ENCODE data around the gene INPP4B. TPM values are rescaled to one million over a fixed set of nuclear protein-coding genes. Genes with fewer than 3 reads are reported as not detected.

Gene INPP4B
- total RNA-seq, 1 donor from 2014 or later, result 1.3 TPM

- DNase-seq (ENCODE audit: low read depth, low spot score), result no peak
These were observed 370.4 kb downstream of the INPP4B start for GRCh38 chr4:142475663-142476062.

GRCh38 chr4:142474398-142475087 lies 371.6 kb downstream of the INPP4B start:
- DNase-seq (ENCODE audit: low read depth, low spot score), result no peak

GRCh38 chr4:142473960-142474338 lies 372.2 kb downstream of the INPP4B start:
- no peak for DNase-seq (ENCODE audit: low read depth, low spot score)

- DNase-seq (ENCODE audit: low read depth, low spot score), result no peak
These were observed 372.7 kb downstream of the INPP4B start for GRCh38 chr4:142473218-142473959.

- DNase-seq (ENCODE audit: low read depth, low spot score), result no peak
These were observed 379.0 kb downstream of the INPP4B start for GRCh38 chr4:142467088-142467487.

- no peak for DNase-seq (ENCODE audit: low read depth, low spot score)
These were observed 380.6 kb downstream of the INPP4B start for GRCh38 chr4:142465526-142465925.

GRCh38 chr4:142463206-142463605 lies 382.9 kb downstream of the INPP4B start:
- no peak for DNase-seq (ENCODE audit: low read depth, low spot score)

GRCh38 chr4:142452161-142452855 lies 393.8 kb downstream of the INPP4B start:
- no peak for DNase-seq (ENCODE audit: low read depth, low spot score)

GRCh38 chr4:142449771-142450373 lies 396.2 kb downstream of the INPP4B start:
- DNase-seq (ENCODE audit: low read depth, low spot score), result no peak

- no peak for DNase-seq (ENCODE audit: low read depth, low spot score)
These were observed 399.1 kb downstream of the INPP4B start for GRCh38 chr4:142447009-142447408.

GRCh38 chr4:142443469-142443868 lies 402.6 kb downstream of the INPP4B start:
- DNase-seq (ENCODE audit: low read depth, low spot score), result no peak

- no peak for DNase-seq (ENCODE audit: low read depth, low spot score)
These were observed 406.0 kb downstream of the INPP4B start for GRCh38 chr4:142440093-142440492.

- DNase-seq (ENCODE audit: low read depth, low spot score), result no peak
These were observed 410.4 kb downstream of the INPP4B start for GRCh38 chr4:142435599-142436235.

GRCh38 chr4:142434519-142435224 lies 411.4 kb downstream of the INPP4B start:
- no peak for DNase-seq (ENCODE audit: low read depth, low spot score)

GRCh38 chr4:142428715-142429114 lies 417.4 kb downstream of the INPP4B start:
- no peak for DNase-seq (ENCODE audit: low read depth, low spot score)

GRCh38 chr4:142427456-142427855 lies 418.6 kb downstream of the INPP4B start:
- DNase-seq (ENCODE audit: low read depth, low spot score), result no peak

GRCh38 chr4:142423861-142424260 lies 422.2 kb downstream of the INPP4B start:
- no peak for DNase-seq (ENCODE audit: low read depth, low spot score)

- no peak for DNase-seq (ENCODE audit: low read depth, low spot score)
These were observed 425.6 kb downstream of the INPP4B start for GRCh38 chr4:142420311-142421095.

- DNase-seq (ENCODE audit: low read depth, low spot score), result no peak
These were observed 426.4 kb downstream of the INPP4B start for GRCh38 chr4:142419712-142420111.

- no peak for DNase-seq (ENCODE audit: low read depth, low spot score)
These were observed 427.4 kb downstream of the INPP4B start for GRCh38 chr4:142418697-142419096.
